Spinal cord (tissue), 10 donors: ENCODE measurements around the gene CCDC102B. TPM values are rescaled to one million over a fixed set of nuclear protein-coding genes. Genes with fewer than 3 reads are reported as not detected.

Experiments
- DNase-seq, 6 donors: peaks; one replicate each; pipeline versions ENCODE4 v3.0.0 to v3.0.0-alpha.2; 2013 to 2015; ENCODE audit warnings: low spot score in 6 of 6, low read depth in 4 of 6
- H3K27ac ChIP-seq: one replicate; pipeline ENCODE4 v1.5.1; 2013; ENCODE audit warnings: low read depth, low read length, control low read depth
- H3K27me3 ChIP-seq: one replicate; pipeline ENCODE4 v1.6.1; 2013; ENCODE audit warnings: low read length; ENCODE audit not compliant: control insufficient read depth, insufficient read depth
- H3K36me3 ChIP-seq: one replicate; pipeline ENCODE4 v1.6.1; 2013; ENCODE audit warnings: low read length; ENCODE audit not compliant: control insufficient read depth, insufficient read depth
- H3K4me1 ChIP-seq: one replicate; pipeline ENCODE4 v1.6.1; 2013; ENCODE audit warnings: low read length; ENCODE audit not compliant: control insufficient read depth, insufficient read depth
- H3K4me3 ChIP-seq: one replicate; pipeline ENCODE4 v1.5.1; 2013; ENCODE audit warnings: low read depth, low read length, control low read depth
- H3K9me3 ChIP-seq: one replicate; pipeline ENCODE4 v1.6.1; 2013; ENCODE audit warnings: low read length; ENCODE audit not compliant: control insufficient read depth, insufficient read depth
- WGBS: methylation state at CpG from one replicate; pipeline ENCODE4 v1.1.5; 2013; ENCODE audit warnings: missing lambda C conversion rate; ENCODE audit not compliant: insufficient coverage; 5-methylcytosine and 5-hydroxymethylcytosine counted together
- polyA plus RNA-seq, 2 donors: library from polyadenylated mRNA; unstranded; fragments of 120-200 nt; gene quantifications; one replicate each; pipeline ENCODE4 v1.2.1, GENCODE V29; 2013; ENCODE audit not compliant: insufficient read length in 2 of 2
- total RNA-seq, 2 donors: library from RNA; depleted of rRNA in 1 of 2; stranded (reverse); fragments of 120-200 nt in 1 of 2; fragments of >200 nt in 1 of 2; gene quantifications; one replicate each; pipeline versions ENCODE4 v1.2.3 to v1.2.4, GENCODE V29; 2013 to 2014
- donor health status: healthy.

Gene CCDC102B
- total and polyA plus RNA-seq, 4 donors: 6.2 to 21.2 (median 15.3) TPM

DNA sequence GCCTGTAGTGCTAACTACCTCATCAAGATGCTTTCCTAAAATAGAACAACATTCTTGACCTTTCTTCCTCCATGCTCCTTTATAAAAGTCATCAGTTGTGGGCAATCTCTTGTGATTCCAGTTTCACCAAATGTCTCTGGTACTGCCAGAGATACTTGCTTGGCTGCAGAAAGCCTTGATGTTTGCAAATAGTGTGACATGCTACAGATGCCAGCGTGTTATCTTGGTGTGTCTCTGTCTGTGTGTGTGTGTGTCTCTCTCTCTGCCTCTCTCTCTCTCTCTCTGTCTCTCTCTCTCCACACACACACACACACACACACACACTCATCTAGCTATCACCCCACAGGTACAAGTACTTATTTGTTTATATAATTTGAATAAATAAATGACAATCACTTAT lies 146.9 kb downstream of the CCDC102B start:
- H3K36me3 ChIP-seq: no peaks in the 10 kb centered on the region
- no peaks in the 10 kb centered on the region for H3K9me3 ChIP-seq
- no peaks in the 10 kb centered on the region for H3K27me3 ChIP-seq
- no peaks in the 10 kb centered on the region for H3K4me1 ChIP-seq
- no CpG with 5 or more reads among the region's 1 CpG for WGBS
- H3K27ac ChIP-seq: no peak overlapping the region
- no peak overlapping the region for H3K4me3 ChIP-seq
- DNase-seq: peak in 1 of 6 donors; percentile 57

DNA sequence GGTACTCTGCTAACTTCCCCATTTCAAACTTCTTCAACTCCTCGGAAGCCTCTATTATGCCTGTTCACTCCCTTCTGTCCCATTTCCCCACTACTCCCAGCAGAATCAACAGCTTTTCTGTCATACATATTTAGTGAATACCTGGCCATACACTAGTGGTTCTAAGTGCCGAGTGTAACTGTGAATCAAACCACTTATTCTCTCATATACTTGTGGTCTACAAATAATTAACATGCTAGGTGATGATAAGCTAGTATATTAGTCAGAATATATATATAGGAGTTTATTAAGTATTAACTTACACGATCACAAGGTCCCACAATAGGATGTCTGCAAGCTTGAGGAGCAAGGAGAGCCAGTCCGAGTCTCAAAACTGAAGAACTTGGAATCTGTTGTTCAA lies 150.7 kb downstream of the CCDC102B start:
- H3K4me3 ChIP-seq: no peak overlapping the region
- H3K27me3 ChIP-seq: no peaks in the 10 kb centered on the region
- H3K36me3 ChIP-seq: no peaks in the 10 kb centered on the region
- no peaks in the 10 kb centered on the region for H3K4me1 ChIP-seq
- 91% methylated on average over 2 of the region's 4 CpGs for WGBS
- H3K9me3 ChIP-seq: no peaks in the 10 kb centered on the region
- DNase-seq: no peak
- no peak overlapping the region for H3K27ac ChIP-seq

DNA sequence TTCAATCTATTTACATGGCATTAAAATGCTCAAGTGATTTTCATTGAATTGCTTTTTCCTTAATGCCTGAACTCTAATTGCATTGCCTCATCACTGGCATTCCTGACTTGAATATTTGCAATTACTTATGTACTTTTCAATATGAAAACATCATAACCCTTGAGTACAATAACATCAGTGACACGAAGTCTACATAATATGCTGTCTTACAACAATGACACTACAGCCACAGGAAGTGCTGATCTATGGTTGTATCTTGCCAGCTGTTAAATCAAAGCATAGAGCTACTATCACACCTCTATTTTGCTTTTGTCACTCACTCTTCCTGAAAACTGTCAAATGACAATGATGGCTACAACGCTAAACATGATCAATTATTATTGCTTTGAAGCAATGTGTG lies 156.9 kb downstream of the CCDC102B start:
- Histone ChIP-seq H3K4me1 (no peaks in the 10 kb centered on the region), H3K4me3 (no peak overlapping the region), H3K27me3 (no peaks in the 10 kb centered on the region), H3K27ac (no peak overlapping the region), H3K36me3 (no peaks in the 10 kb centered on the region), H3K9me3 (no peaks in the 10 kb centered on the region)
- 50% methylated on average over 1 of the region's 2 CpGs for WGBS
- DNase-seq: peak in 1 of 6 donors; percentile 64

DNA sequence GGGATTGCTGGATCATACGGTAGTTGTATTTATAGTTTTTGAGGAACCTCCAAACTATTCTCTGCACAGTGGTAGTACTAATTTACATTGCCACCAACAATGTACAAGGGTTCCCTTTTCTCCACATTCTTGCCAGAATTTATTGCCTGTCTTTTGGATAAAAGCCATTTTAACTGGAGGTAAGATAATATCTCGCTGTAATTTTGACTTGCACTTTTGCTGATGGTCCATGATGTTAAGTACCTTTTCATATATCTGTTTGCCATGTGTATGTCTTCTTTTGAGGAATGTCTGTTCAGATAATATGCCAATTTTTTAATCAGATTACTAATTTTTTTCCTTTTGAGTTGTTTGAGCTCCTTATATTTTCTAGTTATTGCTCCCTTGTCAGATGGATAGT lies 158.8 kb downstream of the CCDC102B start:
- Histone ChIP-seq H3K27me3 (no peaks in the 10 kb centered on the region), H3K27ac (no peak overlapping the region), H3K4me1 (no peaks in the 10 kb centered on the region), H3K9me3 (no peaks in the 10 kb centered on the region), H3K4me3 (no peak overlapping the region), H3K36me3 (no peaks in the 10 kb centered on the region)
- WGBS: no CpG with 5 or more reads among the region's 2 CpGs
- DNase-seq: no peak

DNA sequence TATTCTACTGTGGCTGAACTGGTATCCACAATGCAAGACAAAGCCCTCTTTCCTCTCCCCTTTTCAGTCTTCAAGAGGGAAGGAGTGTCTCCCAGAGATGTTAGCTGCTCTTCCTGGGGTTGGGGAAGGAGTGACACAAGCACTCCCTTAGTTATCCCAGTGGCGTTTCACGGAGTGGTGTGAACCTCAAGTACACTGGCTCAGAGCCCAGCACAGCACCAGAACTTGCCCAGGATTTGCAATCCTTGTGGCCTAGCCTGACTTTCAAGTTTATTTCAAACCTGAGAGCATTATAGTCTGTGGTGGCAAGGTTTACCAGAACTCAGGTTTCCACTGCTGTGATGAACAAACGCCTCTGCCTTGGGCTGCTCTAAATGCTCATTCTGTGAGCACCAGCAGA lies 162.5 kb downstream of the CCDC102B start:
- H3K36me3 ChIP-seq: no peaks in the 10 kb centered on the region
- H3K4me1 ChIP-seq: no peaks in the 10 kb centered on the region
- no peak overlapping the region for H3K4me3 ChIP-seq
- H3K27me3 ChIP-seq: no peaks in the 10 kb centered on the region
- H3K27ac ChIP-seq: no peak overlapping the region
- WGBS: 74% methylated on average over 3 of the region's 3 CpGs
- no peak for DNase-seq
- no peaks in the 10 kb centered on the region for H3K9me3 ChIP-seq

DNA sequence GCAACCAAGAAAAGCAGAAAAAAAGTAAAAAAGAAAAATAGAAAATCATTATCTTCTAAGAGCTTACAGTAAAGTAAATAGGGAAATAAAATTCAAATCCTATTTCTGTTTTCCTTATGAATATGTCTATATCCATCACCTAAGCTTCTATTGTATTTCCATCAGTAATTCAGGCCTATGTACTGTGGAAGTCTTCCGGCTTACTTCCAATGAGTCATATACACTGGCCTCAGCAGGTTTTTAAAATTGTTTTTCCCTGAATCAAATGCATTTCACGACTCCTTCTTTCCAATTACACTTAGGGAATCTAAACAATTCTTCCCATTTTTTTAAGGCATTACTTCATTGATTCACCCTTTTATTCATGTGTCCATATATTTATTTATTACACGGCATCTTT lies 164.7 kb downstream of the CCDC102B start:
- no peak overlapping the region for H3K4me3 ChIP-seq
- H3K9me3 ChIP-seq: no peaks in the 10 kb centered on the region
- no peak for DNase-seq
- H3K36me3 ChIP-seq: no peaks in the 10 kb centered on the region
- H3K27me3 ChIP-seq: no peaks in the 10 kb centered on the region
- H3K27ac ChIP-seq: no peak overlapping the region
- 100% methylated on average over 1 of the region's 3 CpGs for WGBS
- H3K4me1 ChIP-seq: no peaks in the 10 kb centered on the region

DNA sequence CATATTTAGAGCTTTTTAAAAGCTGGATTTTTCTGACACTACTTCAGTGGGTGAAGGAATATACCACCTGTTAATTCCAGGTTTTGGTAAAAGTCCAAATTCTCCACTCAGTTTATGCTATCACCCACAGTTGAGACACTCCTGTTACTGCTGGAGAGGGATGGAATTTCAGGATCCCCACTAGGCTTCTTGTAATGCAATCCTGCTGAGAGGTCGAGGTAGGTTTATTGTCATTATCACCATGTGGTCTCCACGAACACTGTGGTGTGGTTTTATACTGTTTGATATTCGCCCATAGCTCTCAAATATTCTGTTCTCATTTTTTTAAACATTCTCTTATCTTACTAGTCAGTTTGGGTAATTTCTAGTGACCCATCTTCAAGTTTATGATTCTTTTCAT lies 167.9 kb downstream of the CCDC102B start:
- H3K27ac ChIP-seq: no peak overlapping the region
- H3K9me3 ChIP-seq: no peaks in the 10 kb centered on the region
- H3K27me3 ChIP-seq: no peaks in the 10 kb centered on the region
- H3K4me3 ChIP-seq: no peak overlapping the region
- DNase-seq: no peak
- no peaks in the 10 kb centered on the region for H3K4me1 ChIP-seq
- no CpG with 5 or more reads among the region's 3 CpGs for WGBS
- H3K36me3 ChIP-seq: no peaks in the 10 kb centered on the region

DNA sequence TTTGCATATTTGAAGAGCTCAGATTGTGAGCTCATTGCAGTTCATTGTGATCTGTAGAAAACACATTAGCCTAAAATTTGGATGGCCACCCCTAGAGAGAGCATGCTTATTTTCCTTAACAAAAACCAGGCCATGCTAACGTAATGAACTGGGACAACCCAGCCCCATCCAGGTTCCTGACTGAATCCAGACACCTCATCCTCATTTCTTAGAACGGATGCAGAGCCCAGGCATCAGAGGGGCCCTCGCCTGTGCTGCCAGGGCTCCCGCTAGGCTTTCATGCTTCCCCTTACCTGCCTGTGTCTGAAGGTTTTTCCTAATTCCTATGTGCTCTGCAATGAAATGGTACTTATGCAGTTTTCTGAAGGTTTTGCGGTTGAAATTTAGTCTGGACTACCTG lies 171.1 kb downstream of the CCDC102B start:
- H3K27ac ChIP-seq: no peak overlapping the region
- H3K4me1 ChIP-seq: no peaks in the 10 kb centered on the region
- no peaks in the 10 kb centered on the region for H3K27me3 ChIP-seq
- no peaks in the 10 kb centered on the region for H3K9me3 ChIP-seq
- H3K4me3 ChIP-seq: no peak overlapping the region
- no peaks in the 10 kb centered on the region for H3K36me3 ChIP-seq
- DNase-seq: no peak
- 67% methylated on average over 1 of the region's 5 CpGs for WGBS

DNA sequence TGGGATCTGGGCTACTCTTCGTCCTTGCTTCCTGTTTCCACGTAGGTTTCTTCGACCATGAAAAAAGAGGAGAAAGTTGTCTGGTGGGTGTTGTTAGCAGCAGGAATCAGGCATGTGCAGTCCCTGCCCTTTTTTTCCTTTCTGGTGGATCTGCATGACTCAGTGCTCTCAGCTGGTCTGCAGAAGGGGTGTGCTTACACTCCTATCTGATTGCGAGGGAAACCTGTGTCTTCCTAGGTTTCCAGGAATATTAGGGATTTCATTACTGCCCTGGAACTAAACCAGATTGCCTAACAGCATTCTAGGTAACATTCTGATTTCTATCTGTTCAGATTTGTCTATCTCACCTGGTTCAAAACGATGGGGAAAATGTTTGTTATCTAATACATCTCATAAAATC lies 174.3 kb downstream of the CCDC102B start:
- no peak overlapping the region for H3K4me3 ChIP-seq
- no peaks in the 10 kb centered on the region for H3K4me1 ChIP-seq
- H3K9me3 ChIP-seq: no peaks in the 10 kb centered on the region
- no peak for DNase-seq
- WGBS: 100% methylated on average over 1 of the region's 5 CpGs
- H3K36me3 ChIP-seq: no peaks in the 10 kb centered on the region
- no peaks in the 10 kb centered on the region for H3K27me3 ChIP-seq
- no peak overlapping the region for H3K27ac ChIP-seq

DNA sequence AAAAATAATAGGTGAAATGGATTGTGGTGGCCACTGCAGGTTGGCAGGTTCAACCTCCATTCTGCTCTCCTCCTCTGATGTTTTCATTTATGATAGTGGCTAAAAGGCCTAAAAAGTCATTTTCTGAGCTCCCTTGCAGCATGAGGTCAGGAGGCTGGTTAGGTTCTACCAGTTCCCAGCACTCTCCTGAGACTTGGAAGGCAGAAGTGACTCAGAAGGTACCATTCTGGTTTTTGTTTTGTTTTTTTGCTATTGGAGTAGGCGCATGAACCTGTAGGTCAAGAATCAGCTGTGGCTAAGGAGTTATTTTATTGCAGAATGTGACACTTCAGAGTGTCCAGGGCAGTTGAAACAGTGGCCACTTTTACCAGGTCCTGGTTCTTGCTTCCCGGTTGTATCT lies 181.9 kb downstream of the CCDC102B start:
- 70% methylated on average over 1 of the region's 2 CpGs for WGBS

More for the DNA sequence above, 181.9 kb downstream of the CCDC102B start:
- H3K27me3 ChIP-seq: no peaks in the 10 kb centered on the region
- no peak overlapping the region for H3K27ac ChIP-seq
- no peaks in the 10 kb centered on the region for H3K4me1 ChIP-seq
- no peak for DNase-seq
- H3K9me3 ChIP-seq: no peaks in the 10 kb centered on the region
- H3K36me3 ChIP-seq: no peaks in the 10 kb centered on the region
- no peak overlapping the region for H3K4me3 ChIP-seq
